PC-3 (cell line): ENCODE measurements around the gene PSG6. TPM values are rescaled to one million over a fixed set of nuclear protein-coding genes. Genes with fewer than 3 reads are reported as not detected.
A peak's percentile ranks its signal among the peaks of the same experiment; 100 is the strongest.
"Not testable (repeated sequence)": the region's sequence is repeated elsewhere in the genome, so short reads cannot be mapped to it uniquely, and the experiment has no call there.

Experiments
- ATAC-seq: fragments of 200-7000 bp; cut with Tn5 transposase; 2 replicates; pipeline ENCODE4 v1.9.1; 2020; ENCODE audit warnings: mild to moderate bottlenecking, moderate library complexity
- BruUV-seq: library from RNA; stranded (reverse); fragments of 400-500 nt; replicated peaks from 2 replicates; lab custom pipeline; 2021; lab: Mats Ljungman, UMichigan
- CTCF ChIA-PET: fragments of 300-600 bp; sonication (Branson Sonifier 250); formaldehyde crosslinking; loops from one replicate; lab custom pipeline; 2022; ENCODE audit warnings: antibody characterized with exemption; lab: Charles Lee
- POLR2A ChIA-PET: fragments of 300-600 bp; sonication (Branson Sonifier 250); formaldehyde crosslinking; loops from one replicate; lab custom pipeline; 2022; ENCODE audit warnings: antibody characterized with exemption; ENCODE audit not compliant: unreplicated experiment; lab: Charles Lee
- DNase-seq: peaks from one replicate; pipeline ENCODE4 v3.0.0-alpha.2; 2015
- H2AFZ ChIP-seq: fragments of 300-600 bp; sonication (generic); 2 replicates; pipeline ENCODE4 v1.6.0; 2016; ENCODE audit warnings: antibody characterized with exemption, low read length
- H3F3A ChIP-seq: fragments of 300-600 bp; sonication (generic); one replicate; pipeline ENCODE4 v1.6.0; 2017; ENCODE audit warnings: antibody characterized with exemption, low read length, control low read depth, mild to moderate bottlenecking; ENCODE audit not compliant: unreplicated experiment
- H3K27ac ChIP-seq: fragments of 300-600 bp; sonication (generic); 2 replicates; pipeline ENCODE4 v1.5.1; 2016; ENCODE audit warnings: mild to moderate bottlenecking, low read length
- H3K27me3 ChIP-seq: fragments of 300-600 bp; sonication (generic); 2 replicates; pipeline ENCODE4 v1.6.1; 2016; ENCODE audit warnings: low read length, mixed read lengths
- H3K36me3 ChIP-seq: fragments of 300-600 bp; sonication (generic); 2 replicates; pipeline ENCODE4 v1.6.1; 2016; ENCODE audit warnings: low read depth, mixed run types, low read length, mixed read lengths
- H3K4me1 ChIP-seq: fragments of 300-600 bp; sonication (generic); 2 replicates; pipeline ENCODE4 v1.5.1; 2016; ENCODE audit warnings: low read length; ENCODE audit not compliant: insufficient read depth
- H3K4me2 ChIP-seq: fragments of 300-600 bp; sonication (generic); 2 replicates; pipeline ENCODE4 v1.6.0; 2016; ENCODE audit warnings: low read length
- H3K4me3 ChIP-seq: fragments of 300-600 bp; sonication (generic); 2 replicates; pipeline ENCODE4 v1.5.1; 2016; ENCODE audit warnings: mild to moderate bottlenecking, low read length, mixed read lengths
- H3K79me2 ChIP-seq: fragments of 300-600 bp; sonication (generic); 2 replicates; pipeline ENCODE4 v1.6.1; 2017; ENCODE audit warnings: low read length, mixed read lengths
- H3K9ac ChIP-seq: fragments of 300-600 bp; sonication (generic); 2 replicates; pipeline ENCODE4 v1.6.0; 2016; ENCODE audit warnings: mild to moderate bottlenecking, low read length
- H3K9me2 ChIP-seq: fragments of 300-600 bp; sonication (generic); replicated peaks from 2 replicates; pipeline ENCODE4 v1.6.1; 2016; ENCODE audit warnings: mixed run types, low read length, mixed read lengths
- H3K9me3 ChIP-seq: fragments of 300-600 bp; sonication (generic); 2 replicates; pipeline ENCODE4 v1.6.1; 2016; ENCODE audit warnings: low read length, mixed read lengths
- H4K20me1 ChIP-seq: fragments of 300-600 bp; sonication (generic); 2 replicates; pipeline ENCODE4 v1.6.1; 2016; ENCODE audit warnings: low read length, mixed read lengths
- EZH2 ChIP-seq: fragments of 300-600 bp; sonication (generic); IDR thresholded peaks from one replicate; pipeline ENCODE4 v1.6.1; 2017; ENCODE audit warnings: antibody characterized with exemption, mild to moderate bottlenecking, low read length; ENCODE audit not compliant: unreplicated experiment
- EZH2phosphoT487 ChIP-seq: fragments of 300-600 bp; sonication (generic); IDR thresholded peaks from 2 replicates; pipeline ENCODE4 v1.6.1; 2018; ENCODE audit warnings: mild to moderate bottlenecking, antibody characterized with exemption, low read length, borderline replicate concordance
- intact Hi-C: fragments of 100-400 bp; cut with micrococcal nuclease; formaldehyde crosslinking; loops from 2 replicates; pipeline ENCODE4 v1.9.0; 2023
- total RNA-seq: library from RNA; depleted of rRNA; stranded (reverse); fragments of >200 nt; gene quantifications from 2 replicates; pipeline ENCODE4 v1.2.3, GENCODE V29; 2014
- TF ChIP-seq, protein P1 (sequence below): fragments of 300-600 bp; sonication (generic); conservative IDR thresholded peaks from 2 replicates; pipeline ENCODE4 v1.5.1; 2017; ENCODE audit warnings: antibody characterized with exemption, low read depth, mild to moderate bottlenecking, low read length

PSG6 gene
- total RNA-seq, 1 experiment from 2014 or later = not detected

GRCh38 chr19:42932485-42933101, 14.9 kb upstream of the PSG6 start:
- CTCF ChIA-PET = interaction anchor here (0.6 kb wide), 1 partner anchor 179 kb away, joined by 4 read pairs; no protein-coding TSS in a partner anchor
- POLR2A ChIA-PET, ATAC-seq, H3K4me3 ChIP-seq, H3K27me3 ChIP-seq, H3K36me3 ChIP-seq, H2AFZ ChIP-seq, H3K79me2 ChIP-seq, H3K9ac ChIP-seq, H3K9me2 ChIP-seq, H3F3A ChIP-seq, H3K9me3 ChIP-seq, BruUV-seq, H4K20me1 ChIP-seq, H3K4me1 ChIP-seq: not testable (repeated sequence)
- H3K4me2 ChIP-seq = peak overlapping the region; percentile 7; the same call in 1 of the 2 replicates
- intact Hi-C loops = loop anchor here (5.0 kb wide), 1 partner anchor 100 kb away; no protein-coding TSS in a partner anchor
- peak; percentile 66 for DNase-seq
- H3K27ac ChIP-seq = peak overlapping the region; percentile 72

DNA sequence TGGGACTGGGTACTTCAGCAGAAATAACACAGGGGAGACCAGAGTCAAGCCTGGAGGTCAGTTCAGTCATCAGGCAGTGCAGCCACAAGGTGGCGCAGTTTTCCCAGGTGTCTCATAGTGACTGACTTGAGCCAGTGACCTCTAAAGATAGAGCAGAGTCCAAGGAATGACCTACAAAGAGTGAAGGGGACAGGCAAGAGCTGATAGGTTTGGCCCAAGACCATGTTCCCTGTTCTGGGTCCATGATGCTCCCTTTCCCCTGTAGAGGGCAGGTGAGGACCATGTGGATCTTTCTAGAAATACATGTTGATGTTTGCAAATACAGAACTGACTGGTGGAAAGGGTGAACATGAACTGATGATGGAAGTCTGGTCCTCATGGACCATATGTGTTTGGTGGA, 12.5 kb upstream of the PSG6 start:
- DNase-seq = peak; percentile 13
- H3K9me3 ChIP-seq, H2AFZ ChIP-seq, H3K4me1 ChIP-seq, H3K9me2 ChIP-seq, POLR2A ChIA-PET, H3F3A ChIP-seq, H3K27me3 ChIP-seq, H3K27ac ChIP-seq, H4K20me1 ChIP-seq, ATAC-seq, H3K79me2 ChIP-seq, BruUV-seq, H3K4me2 ChIP-seq, H3K4me3 ChIP-seq, H3K36me3 ChIP-seq, H3K9ac ChIP-seq, CTCF ChIA-PET: not testable (repeated sequence)
- TF ChIP-seq, protein P1, sequence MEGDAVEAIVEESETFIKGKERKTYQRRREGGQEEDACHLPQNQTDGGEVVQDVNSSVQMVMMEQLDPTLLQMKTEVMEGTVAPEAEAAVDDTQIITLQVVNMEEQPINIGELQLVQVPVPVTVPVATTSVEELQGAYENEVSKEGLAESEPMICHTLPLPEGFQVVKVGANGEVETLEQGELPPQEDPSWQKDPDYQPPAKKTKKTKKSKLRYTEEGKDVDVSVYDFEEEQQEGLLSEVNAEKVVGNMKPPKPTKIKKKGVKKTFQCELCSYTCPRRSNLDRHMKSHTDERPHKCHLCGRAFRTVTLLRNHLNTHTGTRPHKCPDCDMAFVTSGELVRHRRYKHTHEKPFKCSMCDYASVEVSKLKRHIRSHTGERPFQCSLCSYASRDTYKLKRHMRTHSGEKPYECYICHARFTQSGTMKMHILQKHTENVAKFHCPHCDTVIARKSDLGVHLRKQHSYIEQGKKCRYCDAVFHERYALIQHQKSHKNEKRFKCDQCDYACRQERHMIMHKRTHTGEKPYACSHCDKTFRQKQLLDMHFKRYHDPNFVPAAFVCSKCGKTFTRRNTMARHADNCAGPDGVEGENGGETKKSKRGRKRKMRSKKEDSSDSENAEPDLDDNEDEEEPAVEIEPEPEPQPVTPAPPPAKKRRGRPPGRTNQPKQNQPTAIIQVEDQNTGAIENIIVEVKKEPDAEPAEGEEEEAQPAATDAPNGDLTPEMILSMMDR = peak; percentile 46; the same call in 1 of the 2 replicates
- intact Hi-C loops = loop anchor here (5.0 kb wide), 1 partner anchor 102 kb away; no protein-coding TSS in a partner anchor

- POLR2A ChIA-PET = no interaction called here
- no peak for DNase-seq
These were observed 11.2 kb upstream of the PSG6 start for GRCh38 chr19:42928896-42929295.

More at GRCh38 chr19:42928896-42929295, 11.2 kb upstream of the PSG6 start:
- Histone ChIP-seq H4K20me1 (no peaks in the 10 kb centered on the region), H2AFZ (no peak overlapping the region), H3K27me3 (no peaks in the 10 kb centered on the region), H3K27ac (no peak overlapping the region), H3K9me3 (no peaks in the 10 kb centered on the region), H3K36me3 (no peaks in the 10 kb centered on the region), H3K79me2 (no peaks in the 10 kb centered on the region), H3K9me2 (no peaks in the 10 kb centered on the region), H3F3A (no peaks in the 10 kb centered on the region), H3K9ac (no peak overlapping the region), H3K4me1 (peaks cover 7% of the 10 kb centered on the region; the same call in 1 of the 2 replicates), H3K4me2 (no peak overlapping the region), H3K4me3 (no peak overlapping the region)
- no TSS peak for BruUV-seq
- ATAC-seq = no peak
- CTCF ChIA-PET = no interaction called here
- intact Hi-C loops = loop anchor here (10.0 kb wide), 1 partner anchor 176 kb away; no protein-coding TSS in a partner anchor
- TF ChIP-seq EZH2 (no peak), EZH2phosphoT487 (no peak)
- TF ChIP-seq, protein P1 = no peak
